CMK (cell line): Measurements from ENCODE around the gene HNMT.
"Not testable (repeated sequence)": the region's sequence is repeated elsewhere in the genome, so short reads cannot be mapped to it uniquely, and the experiment has no call there.

ENCODE experiments used
- DNase-seq: peaks from one replicate; pipeline ENCODE4 v3.0.0-alpha.2; 2010; ENCODE audit warnings: low read depth

HNMT gene

DNA sequence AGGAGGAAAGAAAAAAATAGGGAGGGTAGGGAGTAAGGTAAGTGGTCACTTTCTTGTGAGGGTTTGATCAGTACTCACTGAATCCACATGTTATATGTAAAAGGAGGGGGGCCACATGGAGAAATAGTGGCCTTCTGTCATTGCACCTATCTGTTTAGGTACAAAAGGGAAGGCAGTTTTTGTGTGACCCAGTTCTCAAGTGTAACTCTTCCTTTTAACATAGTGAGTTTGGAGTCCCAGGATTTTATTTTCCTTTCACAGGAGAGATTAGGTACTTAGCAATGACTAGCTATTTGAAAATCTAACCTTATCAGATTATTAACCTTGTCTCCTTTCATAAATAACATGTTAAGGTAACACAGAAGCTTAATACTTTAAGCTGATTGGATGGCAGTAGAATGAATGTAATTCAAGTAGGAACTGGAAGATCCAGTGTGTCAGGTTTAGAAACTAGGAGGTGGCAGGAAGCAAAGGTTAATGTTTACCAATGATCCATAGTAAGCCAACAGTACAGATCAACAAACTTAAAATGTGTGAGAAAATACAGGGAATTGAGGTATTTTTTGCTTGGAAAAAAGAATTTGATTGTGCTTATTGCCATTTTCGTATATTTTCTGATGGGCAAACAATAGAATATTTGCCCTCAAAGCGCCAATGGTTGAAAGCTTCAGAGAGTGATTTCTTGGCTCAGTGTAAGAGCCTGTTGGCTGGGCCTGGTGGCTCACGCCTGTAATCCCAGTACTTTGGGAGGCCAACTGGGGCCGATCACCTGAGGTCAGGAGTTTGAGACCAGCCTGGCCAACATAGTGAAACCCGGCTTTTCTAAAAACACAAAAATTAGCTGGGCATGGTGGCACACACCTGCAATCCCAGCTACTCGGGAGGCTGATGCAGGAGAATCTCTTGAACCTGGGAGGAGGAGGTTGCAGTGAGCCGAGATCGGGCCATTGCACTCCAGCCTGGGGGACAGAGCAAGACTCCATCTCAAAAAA lies 11.3 kb downstream of the HNMT start:
- no peak for DNase-seq

DNA sequence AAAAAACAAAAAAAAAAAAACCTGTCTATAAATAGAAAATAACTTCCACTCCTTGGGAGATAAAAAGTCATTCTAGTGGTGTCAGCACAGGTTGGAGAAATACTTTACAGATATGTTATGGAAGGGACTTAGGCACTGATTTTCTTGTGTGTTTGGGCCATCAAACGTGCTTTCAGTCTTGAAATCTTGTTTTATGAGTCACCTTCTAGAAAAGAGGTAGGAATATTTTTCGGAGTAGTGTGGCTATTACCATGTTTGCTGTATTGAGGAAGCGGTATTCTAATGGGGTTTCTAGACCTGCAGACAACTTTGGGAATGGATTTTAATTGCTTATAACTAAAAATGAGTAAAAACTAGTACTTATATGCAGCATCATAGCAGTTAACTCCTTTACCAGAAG lies 12.0 kb downstream of the HNMT start:
- DNase-seq = no peak

DNA sequence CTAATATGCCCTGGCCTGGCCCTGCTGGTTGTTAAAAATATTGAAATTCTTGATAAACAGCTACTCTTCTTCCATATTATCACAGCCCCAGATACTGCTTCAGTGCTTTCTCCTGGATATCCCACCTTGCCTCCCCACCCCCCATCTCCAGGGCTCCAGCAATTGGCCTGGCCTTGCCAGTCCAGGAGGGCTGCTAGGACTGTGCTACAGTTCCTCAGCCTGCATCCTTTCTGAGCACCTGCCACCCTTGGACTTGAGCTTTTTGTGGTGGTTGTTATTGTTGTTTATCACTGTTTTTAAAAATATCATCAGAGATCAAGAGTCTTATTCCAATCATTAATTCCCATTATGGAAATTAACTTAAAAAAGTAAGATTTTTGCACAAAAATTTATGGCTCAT lies 13.5 kb downstream of the HNMT start:
- DNase-seq = no peak

DNA sequence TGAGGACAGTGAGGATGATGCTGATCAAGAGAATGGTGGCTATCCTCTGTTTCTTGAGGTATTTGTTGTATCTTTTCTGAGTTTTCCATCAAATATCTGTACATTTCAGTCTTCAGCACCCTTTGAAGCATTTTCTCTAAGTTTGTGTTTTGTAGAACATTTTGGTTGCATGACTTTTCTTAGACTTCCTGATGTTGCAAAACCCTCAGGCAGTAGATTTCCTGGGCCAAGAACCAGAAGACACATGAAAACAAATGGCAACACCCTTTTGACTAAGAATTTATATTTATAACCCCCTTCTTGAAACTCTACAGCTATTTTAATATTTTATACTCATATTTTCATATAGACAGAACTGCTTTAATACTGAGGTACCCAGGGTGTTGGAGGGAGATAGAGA lies 16.2 kb downstream of the HNMT start:
- no peak for DNase-seq

DNA sequence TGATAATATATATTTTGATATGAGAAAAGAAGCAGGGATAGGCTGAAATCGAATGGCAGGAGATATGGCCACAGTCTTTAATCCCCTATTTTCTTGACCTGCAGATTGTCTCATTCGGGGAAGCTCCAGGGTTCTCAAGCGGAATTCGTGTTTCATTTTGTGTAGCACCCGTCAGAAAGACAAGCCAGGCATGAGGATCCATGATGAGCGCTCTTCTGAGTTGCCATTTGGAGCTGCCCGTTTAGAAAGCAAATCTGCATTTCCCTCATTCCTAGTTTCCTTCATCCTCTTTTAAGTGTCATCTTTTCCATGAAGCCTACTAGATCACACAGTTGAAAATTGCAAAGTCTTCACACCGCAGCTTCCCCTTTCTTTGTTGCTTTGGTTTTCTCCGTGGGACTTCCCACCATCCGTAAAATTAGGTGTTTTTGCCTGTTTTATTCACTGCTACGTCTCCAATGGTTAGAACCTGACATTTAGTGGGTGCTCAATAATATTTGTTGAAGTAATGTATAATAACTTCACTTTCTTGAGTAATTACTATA lies 16.9 kb downstream of the HNMT start:
- DNase-seq = no peak

DNA sequence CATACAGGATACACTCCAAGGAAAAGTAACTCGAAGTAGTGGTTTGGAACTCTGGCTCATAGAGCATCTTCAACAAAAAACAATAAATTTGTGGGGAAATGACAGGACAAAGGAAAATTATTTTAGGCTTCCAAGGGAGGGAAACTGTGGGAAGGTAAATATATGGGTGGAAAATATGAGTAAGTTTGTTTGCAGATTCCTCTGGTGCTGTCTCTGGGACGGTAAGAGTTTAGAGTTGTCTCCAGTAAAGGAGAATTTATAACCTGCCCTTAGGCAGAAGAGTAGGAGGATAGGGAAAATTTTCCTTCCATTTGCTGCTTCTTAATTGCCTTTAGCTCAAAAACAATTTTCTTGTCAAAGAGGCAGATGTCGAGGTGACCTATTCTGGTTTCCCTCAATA lies 19.3 kb downstream of the HNMT start:
- DNase-seq = no peak

DNA sequence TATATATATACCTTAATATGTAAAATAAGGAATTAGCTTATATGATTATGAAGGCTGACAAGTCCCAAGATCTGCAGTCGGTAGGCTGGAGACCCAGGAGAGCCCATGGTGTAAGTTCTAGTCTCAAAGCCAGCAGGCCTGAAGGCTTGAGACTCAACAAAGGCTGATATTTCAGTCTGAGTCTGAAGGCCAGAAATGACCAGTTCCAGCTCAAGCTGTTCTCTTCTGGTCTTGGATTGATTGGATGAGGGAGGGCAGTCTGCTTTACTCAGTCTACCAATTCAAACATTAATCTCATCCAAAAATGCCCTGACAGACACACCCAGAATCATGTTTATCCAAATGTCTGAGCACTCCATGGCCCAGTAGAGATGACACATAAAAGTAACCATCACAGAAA lies 22.0 kb downstream of the HNMT start:
- no peak for DNase-seq

DNA sequence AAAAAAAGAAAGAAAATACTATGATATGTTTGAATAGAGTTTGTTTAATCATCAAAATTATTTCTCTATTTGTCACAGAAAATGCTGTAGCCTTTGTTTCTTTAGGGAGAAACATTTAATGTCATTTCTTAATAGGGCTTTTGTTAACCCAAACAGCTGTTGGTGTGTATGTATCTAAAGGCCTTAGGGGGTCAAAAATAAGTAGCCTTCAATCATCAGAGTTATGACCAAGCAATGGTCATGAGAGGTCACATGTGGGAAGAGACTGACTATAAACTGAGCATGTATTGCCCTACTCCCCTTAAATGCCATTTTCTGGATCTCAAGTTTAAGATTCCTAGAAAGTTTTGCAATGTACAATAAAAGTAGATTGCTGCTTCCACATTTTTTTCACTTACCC lies 22.7 kb downstream of the HNMT start:
- DNase-seq = no peak

DNA sequence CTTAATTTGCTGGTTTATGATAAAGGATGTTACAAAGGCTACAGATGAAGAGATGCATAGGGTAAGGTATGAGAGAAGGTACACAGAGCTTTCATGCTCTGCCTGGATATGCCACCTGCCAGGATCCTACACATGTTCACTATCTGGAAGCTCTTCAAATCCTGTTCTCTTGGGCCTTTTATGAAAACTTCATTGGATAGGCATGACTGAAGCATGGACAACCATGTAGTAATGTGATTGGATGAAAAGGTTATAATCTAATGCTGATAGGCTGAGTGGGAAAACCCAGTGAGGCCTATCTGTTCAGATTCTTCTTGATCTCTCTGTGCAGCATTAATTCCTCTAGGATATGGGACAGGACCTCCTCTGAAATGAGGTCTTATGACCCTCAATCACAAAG lies 26.8 kb downstream of the HNMT start:
- DNase-seq = no peak

DNA sequence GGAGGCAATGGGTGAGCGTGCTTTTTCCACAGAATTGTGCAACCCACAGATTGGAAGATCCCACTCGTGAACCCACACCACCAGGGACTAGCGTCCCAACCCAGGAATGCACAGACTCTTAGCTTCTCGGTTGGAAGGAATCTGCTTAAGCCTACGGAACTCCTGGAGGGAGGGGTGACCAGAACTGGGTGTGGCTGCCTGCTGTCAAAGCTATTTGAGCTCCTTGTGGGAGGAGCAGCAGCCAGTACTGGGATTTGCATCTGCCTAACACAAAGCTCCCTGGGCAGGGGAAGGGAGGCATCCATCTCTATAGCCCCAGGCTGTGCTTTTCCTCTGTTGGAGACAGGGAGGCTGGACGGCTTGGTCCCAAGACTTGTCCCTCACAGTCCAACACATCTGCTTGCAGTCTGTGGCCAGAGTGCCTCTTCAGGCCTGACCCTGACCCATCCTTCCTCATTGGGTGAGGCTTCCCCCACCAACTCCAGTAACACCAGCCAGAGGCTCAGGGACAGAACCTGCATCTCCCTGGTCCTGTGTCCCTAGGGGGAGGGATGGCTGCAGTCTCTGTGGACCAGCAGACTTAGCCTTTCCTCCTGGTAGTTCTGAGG lies 27.9 kb downstream of the HNMT start:
- no peak for DNase-seq

DNA sequence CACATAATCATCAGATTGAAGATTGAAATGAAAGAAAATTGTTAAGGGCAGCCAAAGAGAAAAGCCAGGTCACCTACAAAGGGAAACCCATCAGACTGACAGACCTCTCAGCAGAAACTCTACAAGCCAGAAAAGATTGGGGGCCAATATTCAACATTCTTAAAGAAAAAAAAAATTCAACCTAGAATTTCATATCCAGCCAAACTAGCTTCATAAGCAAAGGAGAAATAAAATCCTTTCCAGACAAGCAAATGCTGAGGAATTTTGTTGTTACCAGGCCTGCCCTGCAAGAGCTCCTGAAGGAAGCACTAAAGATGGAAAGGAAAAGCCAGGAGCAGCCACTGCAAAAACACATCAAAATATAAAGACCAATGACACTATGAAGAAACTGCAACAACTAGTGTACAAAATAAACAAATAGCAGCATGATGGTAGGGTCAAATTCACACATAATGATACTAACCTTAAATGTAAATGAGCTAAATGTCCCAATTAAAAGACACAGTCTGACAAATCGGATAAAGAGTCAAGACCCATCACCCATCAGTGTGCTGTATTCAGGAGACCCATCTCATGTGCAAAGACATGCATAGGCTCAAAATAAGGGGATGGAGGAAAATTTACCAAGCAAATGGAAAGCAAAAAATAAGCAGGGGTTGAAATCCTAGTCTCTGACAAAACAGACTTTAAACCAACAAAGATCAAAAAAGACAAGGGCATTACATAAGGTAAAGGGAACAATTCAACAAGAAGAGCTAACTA lies 29.6 kb downstream of the HNMT start:
- DNase-seq = not testable (repeated sequence)

DNA sequence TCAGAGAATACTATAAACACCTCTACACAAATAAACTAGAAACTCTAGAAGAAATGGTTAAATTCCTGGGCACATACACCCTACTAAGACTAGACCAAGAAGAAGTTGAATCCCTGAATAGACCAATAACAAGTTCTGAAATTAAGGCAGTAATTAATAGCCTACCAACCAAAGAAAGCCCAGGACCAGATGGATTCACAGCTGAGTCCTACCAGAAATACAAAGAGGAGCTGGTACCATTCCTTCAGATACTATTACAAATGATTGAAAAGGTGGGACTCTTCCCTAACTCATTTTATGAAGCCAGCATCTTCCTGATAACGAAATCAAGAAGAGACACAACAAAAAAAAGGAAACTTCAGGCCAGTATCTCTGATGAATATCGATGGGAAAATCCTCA lies 31.1 kb downstream of the HNMT start:
- DNase-seq = not testable (repeated sequence)

DNA sequence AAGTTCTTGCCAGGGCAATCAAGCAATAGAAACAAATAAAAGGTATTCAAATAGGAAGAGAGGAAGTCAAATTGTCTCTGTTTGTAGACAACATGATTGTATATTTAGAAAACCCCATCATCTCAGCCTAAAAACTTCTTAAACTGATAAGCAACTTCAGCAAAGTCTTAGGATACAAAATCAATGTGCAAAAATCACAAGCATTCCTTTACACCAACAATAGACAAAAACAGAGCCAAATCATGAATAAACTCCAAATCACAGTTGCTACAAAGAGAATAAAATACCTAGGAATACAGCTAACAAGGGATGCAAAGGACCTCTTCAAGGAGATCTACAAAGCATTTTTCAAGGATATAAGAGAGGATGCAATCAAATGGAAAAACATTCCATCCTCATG lies 31.9 kb downstream of the HNMT start:
- not testable (repeated sequence) for DNase-seq

DNA sequence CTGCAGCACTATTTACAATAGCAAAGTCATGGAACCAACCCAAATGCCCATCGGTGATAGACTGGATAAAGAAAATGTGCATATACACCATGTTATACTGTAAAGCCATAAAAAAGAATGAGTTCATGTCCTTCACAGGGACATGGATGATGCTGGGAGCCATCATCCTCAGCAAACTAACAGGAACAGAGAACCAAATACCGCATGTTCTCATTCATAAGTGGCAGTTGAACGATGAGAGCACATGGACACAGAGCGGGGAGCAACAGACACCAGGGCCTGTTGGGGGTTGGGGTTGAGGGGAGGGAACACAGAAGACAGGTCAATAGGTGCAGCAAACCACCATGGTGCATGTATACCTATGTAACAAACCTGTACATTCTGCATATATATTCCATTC lies 33.5 kb downstream of the HNMT start:
- DNase-seq = no peak

DNA sequence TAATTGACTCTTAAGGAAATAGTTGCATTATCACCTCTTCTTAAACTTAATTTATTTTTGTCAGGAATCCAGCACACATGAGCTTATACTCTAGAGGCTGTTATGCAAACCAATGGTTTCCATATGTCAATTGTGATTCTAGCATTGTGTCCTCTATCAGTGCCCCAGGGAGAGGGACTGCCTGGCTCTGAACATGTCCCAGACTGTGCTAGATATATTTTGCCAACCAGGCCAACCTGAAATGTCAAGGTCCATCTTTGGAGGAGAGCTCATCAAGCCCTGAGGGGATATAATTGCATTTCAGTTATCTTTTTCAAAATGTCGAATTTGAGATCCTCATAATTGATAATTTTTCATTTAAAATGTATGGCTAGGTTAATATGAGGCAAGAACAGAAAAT lies 34.2 kb downstream of the HNMT start:
- no peak for DNase-seq

DNA sequence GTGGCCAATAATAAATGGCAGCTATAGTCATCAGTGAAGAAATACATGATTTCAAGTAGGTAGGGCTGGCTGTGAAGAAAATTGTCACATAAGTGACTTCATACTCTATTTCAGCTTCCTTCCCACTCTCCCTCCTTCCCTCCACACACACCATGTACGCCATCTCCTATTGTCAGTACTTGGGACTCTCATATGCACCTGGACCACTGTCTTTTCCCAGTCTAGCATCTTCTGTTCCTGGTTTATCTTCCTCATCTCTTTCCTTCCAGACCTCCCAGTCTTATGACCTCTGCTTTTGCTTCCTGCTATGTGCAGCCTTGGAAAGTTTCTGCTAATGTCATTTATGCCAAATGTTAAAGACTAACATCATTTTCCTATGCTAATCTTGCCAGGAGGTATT lies 35.0 kb downstream of the HNMT start:
- no peak for DNase-seq

DNA sequence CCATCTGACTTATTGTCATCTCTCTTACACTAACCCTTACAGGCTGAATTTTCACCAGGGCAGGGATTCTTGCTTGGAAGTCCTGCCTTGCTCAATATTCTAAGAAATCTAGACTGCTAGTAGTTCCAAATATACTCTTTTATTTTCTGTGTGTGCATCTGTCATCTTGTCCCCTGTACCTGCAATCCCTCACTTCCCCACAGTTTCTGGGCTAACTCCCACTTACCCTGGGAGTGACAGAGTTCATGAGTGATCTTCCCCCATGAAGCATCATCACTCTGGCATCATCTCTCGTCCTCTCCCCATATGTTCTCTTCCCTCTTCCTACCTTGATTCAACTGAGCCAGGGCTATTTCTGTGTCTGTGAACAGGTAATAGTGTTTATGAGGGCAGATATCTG lies 35.7 kb downstream of the HNMT start:
- DNase-seq = no peak

DNA sequence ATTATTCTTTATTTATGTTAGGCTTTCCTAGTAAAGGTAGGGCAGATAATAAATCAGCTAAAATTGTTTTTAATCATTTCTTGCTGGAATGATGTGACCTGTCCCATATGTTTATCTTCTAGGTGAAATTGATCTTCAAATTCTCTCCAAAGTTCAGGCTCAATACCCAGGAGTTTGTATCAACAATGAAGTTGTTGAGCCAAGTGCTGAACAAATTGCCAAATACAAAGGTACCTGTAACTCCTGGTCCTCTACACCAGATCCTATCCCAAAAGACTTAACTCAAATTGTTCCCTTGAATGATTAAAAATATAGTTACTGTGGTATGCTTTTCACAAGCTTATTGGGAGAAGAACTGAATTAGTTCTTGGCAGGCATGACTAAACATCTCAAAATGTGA lies 36.5 kb downstream of the HNMT start:
- DNase-seq = no peak

DNA sequence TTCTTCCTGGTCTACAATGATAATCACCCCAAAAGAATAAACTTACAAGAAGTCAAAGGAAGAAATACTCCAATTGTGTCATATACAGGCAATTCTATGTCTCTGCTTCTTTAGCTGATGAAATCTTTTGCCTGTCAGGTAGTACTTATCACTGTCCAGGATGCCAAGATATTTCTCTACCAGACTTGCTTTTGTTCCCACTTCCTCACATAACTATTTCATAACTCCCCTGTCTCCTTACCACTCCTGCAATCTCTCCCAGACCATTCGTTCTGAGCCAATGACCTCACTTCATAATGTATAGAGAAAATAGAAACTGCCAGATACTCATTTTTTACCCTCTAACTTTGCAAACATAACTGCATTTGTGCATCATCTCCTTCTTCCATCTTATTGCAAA lies 39.1 kb downstream of the HNMT start:
- no peak for DNase-seq

DNA sequence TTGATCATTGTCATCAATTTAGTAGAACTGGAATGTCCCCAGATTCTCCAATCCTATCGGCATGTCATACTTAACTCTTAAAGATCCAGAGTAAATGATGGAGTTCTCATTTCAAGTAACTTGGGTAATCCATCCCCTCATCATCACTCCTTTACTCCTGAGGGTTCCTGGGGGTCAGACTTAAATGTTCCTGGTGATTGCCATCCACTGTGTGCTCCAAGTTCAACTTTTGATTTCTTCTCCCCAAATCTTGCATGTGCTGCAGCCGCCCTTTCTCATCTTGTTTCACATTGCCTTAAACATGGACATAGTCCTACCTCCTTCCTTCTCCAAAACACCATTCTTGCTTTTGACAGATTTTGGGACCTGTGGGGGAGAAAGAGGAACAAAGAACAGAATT lies 43.2 kb downstream of the HNMT start:
- DNase-seq = no peak

DNA sequence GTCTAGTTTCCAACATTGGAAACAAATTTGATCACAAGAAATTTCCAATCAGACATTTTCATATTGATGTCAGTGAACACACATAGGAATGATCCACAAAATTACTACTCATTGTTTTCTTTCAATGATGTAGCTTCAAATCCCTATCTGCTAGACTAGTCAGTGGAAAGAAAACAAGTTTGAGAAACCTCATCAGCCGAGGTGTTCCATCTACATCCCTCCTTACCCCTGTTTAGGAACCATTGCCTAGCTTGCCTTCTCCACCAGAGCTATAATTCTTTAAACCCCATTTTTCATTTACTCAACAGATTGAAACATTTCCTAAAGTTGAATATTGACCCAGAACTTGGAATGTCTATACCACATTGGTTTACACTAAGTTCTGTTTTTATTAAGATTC lies 45.3 kb downstream of the HNMT start:
- DNase-seq = no peak

DNA sequence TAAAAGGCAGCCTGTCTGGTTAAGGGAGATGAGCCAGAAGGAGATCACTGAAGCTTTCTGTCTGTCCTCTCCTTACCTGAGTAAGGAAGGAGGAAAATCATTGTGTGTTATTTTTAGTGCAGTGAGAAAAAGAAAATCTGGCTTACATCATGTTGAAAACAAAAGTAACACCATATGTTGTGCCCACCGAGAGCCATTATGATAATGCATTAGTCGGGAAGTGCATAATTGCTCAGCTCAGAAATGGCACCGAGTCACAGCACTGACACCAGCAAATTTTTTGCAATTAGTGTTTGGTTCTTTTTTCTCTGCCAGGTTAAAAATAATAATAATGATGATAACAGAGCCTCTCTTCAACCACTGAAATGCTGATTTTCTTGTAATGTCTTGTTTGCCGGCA lies 46.6 kb downstream of the HNMT start:
- no peak for DNase-seq

DNA sequence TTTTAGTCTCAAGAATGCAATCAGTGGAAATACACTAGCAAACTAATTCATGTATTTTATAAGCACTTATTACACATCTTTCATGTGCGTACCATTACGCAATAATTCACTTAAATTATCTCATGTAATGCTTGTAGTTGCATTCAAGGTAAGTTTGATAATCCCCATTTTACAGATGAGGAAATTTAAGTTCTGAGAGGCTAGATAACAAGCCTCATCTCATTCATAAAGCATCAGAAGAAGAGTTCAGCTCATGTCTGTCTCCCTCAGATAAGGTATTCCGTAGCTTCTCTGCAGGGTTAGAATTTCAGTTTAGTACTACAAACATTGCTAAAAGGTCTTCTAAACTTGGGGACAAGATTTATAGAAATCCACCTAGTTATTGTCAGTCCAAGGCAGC lies 47.8 kb downstream of the HNMT start:
- no peak for DNase-seq
